K562 (cell line): ENCODE measurements around the gene TGFB2. TPM values are rescaled to one million over a fixed set of nuclear protein-coding genes. Genes with fewer than 3 reads are reported as not detected.
A peak's percentile ranks its signal among the peaks of the same experiment; 100 is the strongest.

ENCODE experiments used
- ID3 ChIP-seq, 2 experiments: fragments of 250-450 bp in 1 of 2; fragments of 450-650 bp in 1 of 2; sonication (Bioruptor Pico) in 1 of 2; IDR thresholded peaks; 2 replicates each; pipeline versions ENCODE4 v1.6.1 to v1.8.0; 2016 to 2021; ENCODE audit warnings: mild to moderate bottlenecking in 2 of 2, moderate library complexity in 2 of 2, missing compliant biosample characterization in 1 of 2, missing genetic modification characterization in 1 of 2
- MED1 ChIP-seq: sonication (generic); formaldehyde crosslinking; IDR thresholded peaks from 2 replicates; pipeline ENCODE4 v1.8.1; 2023; ENCODE audit warnings: missing genetic modification reagents, borderline replicate concordance
- RFX5 ChIP-seq: IDR thresholded peaks from 2 replicates; pipeline ENCODE4 v1.6.1; 2011; ENCODE audit warnings: low read depth, mild to moderate bottlenecking, improper control_type of control experiment, low read length
- SAP30 ChIP-seq: fragments of 200-600 bp; sonication (generic); IDR thresholded peaks from 2 replicates; pipeline ENCODE4 v1.6.1; 2012; ENCODE audit warnings: borderline replicate concordance, low read depth, mild to moderate bottlenecking, moderate library complexity, low read length, control low read depth, inconsistent platforms; ENCODE audit not compliant: insufficient read depth, poor library complexity, severe bottlenecking
- SIN3A ChIP-seq, 2 experiments: fragments of 150-350 bp in 1 of 2; IDR thresholded peaks; 2 replicates each; pipeline ENCODE4 v1.6.1; 2011 to 2016; ENCODE audit warnings: borderline replicate concordance in 2 of 2, low read depth in 2 of 2, low read length in 2 of 2, mild to moderate bottlenecking in 2 of 2, moderate library complexity in 2 of 2; ENCODE audit not compliant: control insufficient read depth in 1 of 2
- TRIM25 ChIP-seq: fragments of 450-650 bp; IDR thresholded peaks from 2 replicates; pipeline ENCODE4 v1.7.0; 2016; ENCODE audit warnings: borderline replicate concordance
- ZFP91 ChIP-seq: sonication (generic); formaldehyde crosslinking; IDR thresholded peaks from 2 replicates; pipeline ENCODE4 v1.8.0; 2022; ENCODE audit warnings: mild to moderate bottlenecking, missing genetic modification reagents
- ZNF197 ChIP-seq: fragments of 200-800 bp; sonication (Bioruptor generic); IDR thresholded peaks from 2 replicates; pipeline ENCODE4 v1.6.1; 2016; ENCODE audit warnings: low read depth, missing genetic modification characterization, missing compliant biosample characterization
- ZNF395 ChIP-seq: fragments of 200-800 bp; sonication (Bioruptor generic); IDR thresholded peaks from 2 replicates; pipeline ENCODE4 v1.6.1; 2017; ENCODE audit warnings: missing genetic modification characterization, missing compliant biosample characterization
- ZNF444 ChIP-seq: fragments of 250-450 bp; sonication (Bioruptor Pico); IDR thresholded peaks from 2 replicates; pipeline ENCODE4 v1.4.0; 2020; ENCODE audit warnings: mild to moderate bottlenecking, moderate library complexity
- ZNF551 ChIP-seq: fragments of 250-450 bp; sonication (Bioruptor Pico); IDR thresholded peaks from 2 replicates; pipeline ENCODE4 v1.5.0; 2021; ENCODE audit warnings: mild to moderate bottlenecking, moderate library complexity
- ZNF655 ChIP-seq: fragments of 250-450 bp; sonication (Bioruptor Pico); IDR thresholded peaks from 2 replicates; pipeline ENCODE4 v1.5.0; 2021
- polyA plus RNA-seq, 8 experiments: library from polyadenylated mRNA; depleted of rRNA in 4 of 8; stranded (reverse) in 5 of 8; unstranded in 3 of 8; fragments of >200 nt; fragmentation: Nextera tagmentation in 2 of 8; fragmentation: Illumina TruSeq in 1 of 8; extraction: Ambion mirVana in 2 of 8; extraction: Trizol in 1 of 8; gene quantifications; 2 replicates each; pipeline versions ENCODE4 v1.2.1 to v1.2.3, GENCODE V29; 2011 to 2014; ENCODE audit warnings: inconsistent platforms in 1 of 8, missing spikeins in 1 of 8
- total RNA-seq, 7 experiments: library from RNA; depleted of rRNA in 6 of 7; stranded (reverse); fragments of >200 nt in 6 of 7; fragmentation: Illumina TruSeq in 2 of 7; extraction: Trizol in 2 of 7; gene quantifications; 2 replicates each; pipeline versions ENCODE4 v1.2.1 to v1.2.3, GENCODE V29; 2011 to 2021; ENCODE audit warnings: low replicate concordance in 1 of 7

Gene TGFB2
- total and polyA plus RNA-seq, 9 of the 15 experiments (the other 6 are each of a cell fraction or from before 2014, with no cell fraction given) = 0.03 to 0.41 (median 0.11) TPM; not detected in 3

GRCh38 chr1:218304281-218305039 lies 40.7 kb upstream of the TGFB2 start (continued):
- TF ChIP-seq ID3 (CRISPR knock-in tag; IDR thresholded peaks at IDR 0.05) = no peak
- no peak for TF ChIP-seq ID3 (tag; IDR thresholded peaks at IDR 0.05)
- 0 out of 2 replicates have a peak, but pooled peaks have one; percentile 26 for TF ChIP-seq ZNF444 (CRISPR knock-in tag)
- no peak for TF ChIP-seq RFX5
- TF ChIP-seq ZNF551 (CRISPR knock-in tag) = no peak
- no peak for TF ChIP-seq ZNF197
- TF ChIP-seq ZNF395 (CRISPR knock-in tag) = peak; percentile 92
- no peak for TF ChIP-seq ZNF655 (CRISPR knock-in tag)
- TF ChIP-seq SIN3A (IDR thresholded peaks at IDR 0.05; ENCODE audit: borderline replicate concordance in 2 of 2, control insufficient read depth in 1 of 2, low read depth in 2 of 2, low read length in 2 of 2) = peak in 1 of 2 experiments; percentile 77; a peak in 1 of 4 replicates
- no peak for TF ChIP-seq ZFP91 (CRISPR knock-in tag)
- TF ChIP-seq SAP30 = no peak
- no peak for TF ChIP-seq TRIM25
- no peak for TF ChIP-seq MED1 (CRISPR knock-in tag)
